HG02852 (cell line): ENCODE data around the gene COX7B2.

Experiments
- ATAC-seq: cut with Tn5 transposase; IDR thresholded peaks from one replicate; pipeline ENCODE4 v1.9.1; 2021; ENCODE audit warnings: mild to moderate bottlenecking, moderate library complexity; ENCODE audit not compliant: unreplicated experiment

COX7B2 gene

DNA sequence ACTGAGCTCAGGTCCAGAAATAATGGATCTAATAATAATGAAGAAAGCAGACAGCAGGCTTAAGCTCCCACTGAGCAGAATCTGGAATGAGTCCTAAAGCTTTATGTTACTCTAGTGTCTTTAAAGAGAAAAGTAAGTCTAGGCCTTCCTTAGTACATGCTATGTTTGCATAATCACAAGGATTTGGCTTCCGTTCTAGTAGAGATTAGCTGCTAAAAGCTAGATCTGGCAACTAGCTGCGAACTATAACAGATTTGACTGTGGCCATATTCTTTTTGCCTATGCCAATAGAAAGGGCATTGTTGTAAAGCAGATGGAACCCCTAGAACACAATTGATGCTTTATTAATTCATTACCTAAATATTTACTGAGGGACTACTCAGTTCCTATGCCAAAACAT is 19.0 kb downstream of the COX7B2 start:
- no peak for ATAC-seq

DNA sequence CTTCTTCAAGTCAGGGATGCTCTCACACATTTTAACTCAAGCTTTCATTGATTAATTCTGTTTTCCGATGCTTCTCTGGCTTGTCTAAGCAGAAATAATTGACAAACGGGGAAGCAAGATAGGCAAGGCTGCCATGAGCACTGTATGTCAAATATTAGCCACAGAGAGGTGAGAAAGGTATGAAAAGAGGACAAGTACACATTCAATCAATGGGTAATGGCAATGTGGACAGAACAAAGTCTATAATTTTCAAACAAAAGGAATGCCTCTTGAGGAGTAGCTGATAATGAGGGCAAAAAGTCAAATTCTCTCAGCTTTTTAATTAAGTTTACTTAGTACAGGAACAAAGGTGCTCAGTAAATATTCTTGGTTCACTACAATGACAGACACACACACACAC is 19.6 kb downstream of the COX7B2 start:
- ATAC-seq, result no peak

- ATAC-seq, result no peak
Measured at GRCh38 chr4:46886711-46887110, 22.3 kb downstream of the COX7B2 start.

- ATAC-seq, result no peak
Measured at GRCh38 chr4:46878641-46879040, 30.4 kb downstream of the COX7B2 start.

- ATAC-seq, result no peak
Measured at GRCh38 chr4:46874811-46875210, 34.2 kb downstream of the COX7B2 start.

GRCh38 chr4:46870411-46870810 is 38.6 kb downstream of the COX7B2 start:
- ATAC-seq, result no peak

- ATAC-seq, result no peak
Measured at GRCh38 chr4:46856333-46856732, 52.7 kb downstream of the COX7B2 start.

- no peak for ATAC-seq
Measured at GRCh38 chr4:46852800-46853199, 56.2 kb downstream of the COX7B2 start.

DNA sequence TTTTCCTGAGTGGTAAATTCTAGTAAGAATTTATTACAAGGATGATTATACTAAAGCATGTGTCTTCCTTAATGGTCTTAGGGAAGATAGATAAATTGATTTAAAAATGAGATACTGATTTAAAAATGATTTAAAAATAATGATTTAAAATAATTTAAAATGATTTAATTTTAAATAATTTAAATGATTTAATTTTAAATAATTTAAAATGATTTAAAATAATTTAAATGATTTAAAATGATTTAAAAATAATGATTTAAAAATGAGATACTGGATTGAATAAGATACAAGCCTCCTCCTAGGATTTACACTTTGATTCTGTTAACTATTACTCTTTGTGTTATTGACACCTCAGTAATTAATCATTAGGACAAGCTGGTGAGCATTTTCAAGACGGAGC is 59.0 kb downstream of the COX7B2 start:
- no peak for ATAC-seq

DNA sequence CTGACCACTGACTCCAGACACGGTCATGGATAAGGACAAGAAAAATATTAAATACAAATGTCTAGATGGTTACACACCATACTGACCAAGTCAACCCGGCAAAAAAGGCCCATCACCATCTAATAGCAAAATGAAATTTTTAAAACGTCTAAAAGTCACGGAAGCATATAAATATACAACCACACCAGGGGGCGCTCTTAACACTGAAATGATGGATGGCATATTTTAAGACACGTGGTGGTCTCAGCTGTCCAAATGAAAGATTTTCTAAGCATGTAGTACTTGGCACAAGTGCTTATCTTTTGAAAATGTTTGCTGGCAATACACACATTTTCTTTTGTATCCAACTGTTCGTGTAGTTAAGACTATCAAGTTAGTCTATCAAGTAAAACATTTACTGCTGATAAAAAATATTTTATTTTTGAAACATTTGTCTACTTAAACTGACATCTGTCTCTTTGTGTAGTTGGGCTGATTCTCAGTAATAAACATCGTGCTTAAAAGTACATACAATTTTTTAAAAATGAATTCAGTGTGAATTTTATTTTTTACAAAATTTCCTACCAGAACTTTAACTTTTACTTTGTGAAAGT is 64.6 kb downstream of the COX7B2 start:
- peak; percentile 58 for ATAC-seq

DNA sequence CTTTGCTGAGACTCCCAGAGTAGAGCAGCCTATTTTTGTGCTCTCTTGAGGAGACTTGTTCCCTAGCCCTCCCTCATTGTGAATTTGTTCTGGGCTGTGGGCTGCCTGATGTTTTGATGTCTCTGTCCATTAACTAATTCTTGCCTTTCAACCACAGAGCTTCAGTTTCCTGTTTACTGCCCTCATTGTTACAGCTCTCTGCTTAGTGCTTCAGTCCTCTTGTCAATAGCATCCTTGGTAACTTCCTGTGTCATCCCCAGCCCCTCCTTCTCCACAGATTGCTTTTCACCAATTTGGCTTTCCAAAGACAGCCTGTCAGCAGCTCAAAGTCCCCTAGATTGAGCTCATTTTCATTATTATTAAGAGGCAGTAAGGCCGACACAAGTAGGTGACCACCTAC is 69.9 kb downstream of the COX7B2 start:
- no peak for ATAC-seq

GRCh38 chr4:46837639-46838038 is 71.4 kb downstream of the COX7B2 start:
- ATAC-seq, result no peak

GRCh38 chr4:46836584-46836983 is 72.5 kb downstream of the COX7B2 start:
- ATAC-seq, result no peak

GRCh38 chr4:46830971-46831454 is 78.0 kb downstream of the COX7B2 start:
- ATAC-seq, result no peak

- ATAC-seq, result no peak
Measured at GRCh38 chr4:46820154-46820553, 88.9 kb downstream of the COX7B2 start.

- ATAC-seq, result no peak
Measured at GRCh38 chr4:46819095-46819494, 90.0 kb downstream of the COX7B2 start.

GRCh38 chr4:46818604-46819003 is 90.4 kb downstream of the COX7B2 start:
- no peak for ATAC-seq

- no peak for ATAC-seq
Measured at GRCh38 chr4:46817806-46818205, 91.2 kb downstream of the COX7B2 start.

DNA sequence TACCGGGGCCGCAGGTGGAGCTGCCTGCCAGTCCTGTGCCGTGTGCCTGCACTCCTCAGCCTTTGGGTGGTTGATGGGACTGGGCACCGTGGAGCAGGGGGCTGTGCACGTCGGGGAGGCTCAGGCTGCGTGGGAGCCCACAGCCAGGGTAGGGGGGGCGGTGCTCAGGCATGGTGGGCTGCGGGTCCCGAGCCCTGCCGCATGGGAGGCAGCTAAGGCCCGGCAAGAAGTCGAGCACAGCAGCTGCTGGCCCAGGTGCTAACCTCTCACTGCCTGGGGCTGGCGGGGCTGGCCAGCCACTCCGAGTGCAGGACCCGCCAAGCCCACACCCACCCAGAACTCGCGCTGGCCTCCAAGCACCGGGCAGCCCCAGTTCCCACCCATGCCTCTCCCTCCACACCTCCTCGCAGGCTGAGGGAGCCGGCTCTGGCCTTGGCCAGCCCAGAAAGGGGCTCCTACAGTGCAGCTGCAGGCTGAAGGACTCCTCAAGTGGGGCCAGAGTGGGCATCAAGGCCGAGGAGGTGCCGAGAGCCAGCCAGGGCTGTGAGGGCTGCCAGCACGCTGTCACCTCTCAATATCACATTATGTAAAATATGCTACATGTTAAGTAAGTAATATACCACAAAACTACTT is 104.1 kb downstream of the COX7B2 start:
- no peak for ATAC-seq

- ATAC-seq, result no peak
Measured at GRCh38 chr4:46793036-46793435, 116.0 kb downstream of the COX7B2 start.

GRCh38 chr4:46781434-46782092 is 127.5 kb downstream of the COX7B2 start:
- ATAC-seq, result no peak

DNA sequence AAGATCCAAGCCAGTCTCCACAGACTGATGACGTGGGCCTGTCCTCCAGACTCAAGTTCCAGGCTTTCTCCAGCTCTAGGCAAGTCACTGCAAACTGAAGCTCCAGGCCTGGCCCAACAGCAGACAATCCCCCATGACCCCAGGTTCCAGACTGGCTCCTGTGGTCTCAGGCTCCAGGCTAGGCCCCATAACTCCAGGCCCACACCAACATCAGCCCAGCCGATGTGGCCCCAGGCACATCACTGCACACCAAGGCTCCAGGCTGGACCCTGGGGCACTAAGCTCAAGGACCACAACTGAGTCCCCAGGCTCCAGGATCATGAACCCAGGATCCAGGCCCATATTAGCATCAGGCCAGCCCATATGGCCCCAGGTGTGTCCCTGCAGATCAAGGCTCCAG is 143.6 kb downstream of the COX7B2 start:
- no peak for ATAC-seq
